K562 (cell line): ENCODE measurements around the gene OIT3. TPM values are rescaled to one million over a fixed set of nuclear protein-coding genes. Genes with fewer than 3 reads are reported as not detected.

Source experiments
- ATAC-seq: fragments of 200-7000 bp; cut with Tn5 transposase; 3 replicates; pipeline ENCODE4 v1.9.1; 2020; ENCODE audit warnings: moderate library complexity
- BruUV-seq: library from RNA; stranded (reverse); fragments of 400-500 nt; replicated peaks from 2 replicates; lab custom pipeline; 2021; lab: Mats Ljungman, UMichigan
- CTCF ChIA-PET: fragments of 300-600 bp; formaldehyde crosslinking; extraction: SDS; loops from one replicate; lab custom pipeline; 2021; ENCODE audit warnings: low intra/inter-chr PET ratio; lab: Yijun Ruan, JAX
- POLR2A ChIA-PET: fragments of 300-600, 350-650 bp; sonication (Branson Sonifier 250); formaldehyde crosslinking; extraction: SDS; loops from one replicate; lab custom pipeline; 2021; ENCODE audit warnings: antibody characterized with exemption, inconsistent platforms; lab: Yijun Ruan, JAX
- DNase-seq, 4 experiments: peaks; one replicate each; pipeline versions ENCODE4 v3.0.0 to v3.0.0-alpha.2; 2011 to 2018; ENCODE audit warnings: low spot score in 3 of 4, mixed read lengths in 3 of 4; ENCODE audit errors: extremely low read depth in 1 of 4
- FAIRE-seq: peaks from 2 replicates; lab custom pipeline; 2011; peaks lifted over from hg19 to GRCh38; lab: Jason Lieb, UNC
- H2AFZ ChIP-seq: 2 replicates; pipeline ENCODE4 v1.6.0; 2011; ENCODE audit warnings: low read depth, low read length, control low read depth, inconsistent platforms
- H3K27ac ChIP-seq: fragments of 200-600 bp; 3 replicates; pipeline ENCODE4 v1.8.0; 2011; ENCODE audit warnings: low read depth, mild to moderate bottlenecking, control low read depth, inconsistent platforms, low read length, moderate library complexity, mixed read lengths; ENCODE audit errors: extremely low read depth
- H3K27me3 ChIP-seq, 2 experiments: fragments of 300-600 bp in 1 of 2; 2 replicates in 1 of 2; 3 replicates in 1 of 2; pipeline versions ENCODE4 v1.6.0 to v1.8.0; 2011; ENCODE audit warnings: inconsistent platforms in 2 of 2, low read length in 2 of 2, mild to moderate bottlenecking in 1 of 2, mixed read lengths in 1 of 2, moderate library complexity in 1 of 2; ENCODE audit not compliant: control insufficient read depth in 2 of 2, insufficient read depth in 2 of 2
- H3K36me3 ChIP-seq: fragments of 300-600 bp; 3 replicates; pipeline ENCODE4 v1.8.0; 2011; ENCODE audit warnings: mild to moderate bottlenecking, low read length, inconsistent platforms; ENCODE audit not compliant: control insufficient read depth, insufficient read depth
- H3K4me1 ChIP-seq, 2 experiments: fragments of 200-600 bp in 1 of 2; replicated peaks in 1 of 2; 2 replicates in 1 of 2; 3 replicates in 1 of 2; pipeline versions ENCODE4 v1.5.1 to v1.8.0; 2011; ENCODE audit warnings: inconsistent platforms in 2 of 2, low read length in 2 of 2, mild to moderate bottlenecking in 1 of 2, mixed read lengths in 1 of 2, moderate library complexity in 1 of 2; ENCODE audit not compliant: control insufficient read depth in 2 of 2, insufficient read depth in 2 of 2
- H3K4me2 ChIP-seq: 2 replicates; pipeline ENCODE4 v1.6.1; 2011; ENCODE audit warnings: low read length, control low read depth, inconsistent platforms, mixed read lengths; ENCODE audit not compliant: insufficient read depth
- H3K4me3 ChIP-seq: fragments of 200-600 bp; sonication (generic), shearing (Covaris generic); 2 replicates; pipeline ENCODE4 v1.5.1; 2016; ENCODE audit warnings: control low read depth, inconsistent platforms
- H3K79me2 ChIP-seq: fragments of 200-600 bp; 3 replicates; pipeline ENCODE4 v1.8.0; 2011; ENCODE audit warnings: low read length, inconsistent platforms; ENCODE audit not compliant: control insufficient read depth, insufficient read depth
- H3K9ac ChIP-seq, 2 experiments: 2 replicates each; pipeline versions ENCODE4 v1.6.0 to v1.6.1; 2011; ENCODE audit warnings: low read depth in 2 of 2, low read length in 2 of 2, control low read depth in 1 of 2, inconsistent platforms in 1 of 2, mild to moderate bottlenecking in 1 of 2, mixed read lengths in 1 of 2; ENCODE audit not compliant: insufficient read depth in 1 of 2
- H3K9me1 ChIP-seq: one replicate; pipeline ENCODE4 v1.6.0; 2011; ENCODE audit warnings: inconsistent platforms, mild to moderate bottlenecking, low read length, moderate library complexity; ENCODE audit not compliant: control insufficient read depth, insufficient read depth
- H3K9me3 ChIP-seq: replicated peaks from 2 replicates; pipeline ENCODE4 v1.5.1; 2011; ENCODE audit warnings: low read depth, low read length, inconsistent platforms; ENCODE audit not compliant: control insufficient read depth, insufficient read depth
- H4K20me1 ChIP-seq: replicated peaks from 2 replicates; pipeline ENCODE4 v1.6.1; 2011; ENCODE audit warnings: low read length, inconsistent platforms, mixed read lengths; ENCODE audit not compliant: control insufficient read depth, insufficient read depth
- C11orf30 ChIP-seq: fragments of 450-650 bp; IDR thresholded peaks from 2 replicates; pipeline ENCODE4 v1.6.1; 2016; ENCODE audit warnings: low read depth, mild to moderate bottlenecking
- HMG20B ChIP-seq: fragments of 250-450 bp; sonication (Bioruptor Pico); IDR thresholded peaks from 2 replicates; pipeline ENCODE4 v1.5.0; 2021; ENCODE audit warnings: mild to moderate bottlenecking
- ILF3 ChIP-seq: fragments of 450-650 bp; IDR thresholded peaks from 2 replicates; pipeline ENCODE4 v1.6.1; 2018; ENCODE audit warnings: antibody characterized with exemption, mild to moderate bottlenecking, moderate library complexity, borderline replicate concordance
- MEF2A ChIP-seq: IDR thresholded peaks from 2 replicates; pipeline ENCODE4 v1.6.1; 2011; ENCODE audit warnings: low read depth, mild to moderate bottlenecking, low read length, moderate library complexity; ENCODE audit not compliant: control insufficient read depth
- NEUROD1 ChIP-seq: fragments of 150-350 bp; IDR thresholded peaks from 2 replicates; pipeline ENCODE4 v1.6.1; 2014; ENCODE audit warnings: borderline replicate concordance, low read length, low read depth; ENCODE audit not compliant: partially characterized antibody
- NR4A1 ChIP-seq, 2 experiments: fragments of 250-450 bp in 1 of 2; fragments of 450-650 bp in 1 of 2; sonication (Bioruptor Pico) in 1 of 2; IDR thresholded peaks; 2 replicates each; pipeline versions ENCODE4 v1.4.0 to v1.6.1; 2016 to 2020; ENCODE audit warnings: mild to moderate bottlenecking in 2 of 2, missing compliant biosample characterization in 1 of 2, missing genetic modification characterization in 1 of 2, moderate library complexity in 1 of 2
- PTTG1 ChIP-seq: fragments of 450-650 bp; IDR thresholded peaks from 2 replicates; pipeline ENCODE4 v1.6.1; 2016; ENCODE audit warnings: low read depth, mild to moderate bottlenecking, missing genetic modification characterization, missing compliant biosample characterization
- TAF15 ChIP-seq: fragments of 200-400 bp; formaldehyde crosslinking; IDR thresholded peaks from 2 replicates; pipeline ENCODE4 v1.6.1; 2017; ENCODE audit warnings: mild to moderate bottlenecking, low read depth, low read length, moderate library complexity
- TOE1 ChIP-seq, 2 experiments: fragments of 450-650 bp in 1 of 2; sonication (generic) in 1 of 2; formaldehyde crosslinking in 1 of 2; IDR thresholded peaks; 2 replicates each; pipeline versions ENCODE4 v1.7.1 to v1.8.0; 2016 to 2022; ENCODE audit warnings: borderline replicate concordance in 2 of 2, mild to moderate bottlenecking in 2 of 2, antibody characterized with exemption in 1 of 2, inconsistent platforms in 1 of 2, low read depth in 1 of 2, missing genetic modification reagents in 1 of 2, moderate library complexity in 1 of 2
- ZNF668 ChIP-seq: fragments of 250-450 bp; sonication (Bioruptor Pico); IDR thresholded peaks from 2 replicates; pipeline ENCODE4 v1.8.0; 2022; ENCODE audit warnings: mild to moderate bottlenecking, inconsistent platforms
- WGBS: fragments of 100-300 bp; shearing (Covaris generic); methylation state at CpG from one replicate; pipeline ENCODE4 v1.1.6; 2016; ENCODE audit warnings: low coverage, mixed read lengths; ENCODE audit not compliant: insufficient coverage; ENCODE audit errors: missing lambda C conversion rate; 5-methylcytosine and 5-hydroxymethylcytosine counted together
- in situ Hi-C: fragments of 300-500 bp; cut with MboI; formaldehyde crosslinking; loops from 4 replicates; pipeline ENCODE4 v1.15.0; 2018; ENCODE audit warnings: inconsistent platforms, mixed read lengths
- intact Hi-C: fragments of 100-400 bp; cut with micrococcal nuclease; formaldehyde crosslinking; loops from 2 replicates; pipeline ENCODE4 v1.14.2; 2022
- polyA plus RNA-seq, 8 experiments: library from polyadenylated mRNA; depleted of rRNA in 4 of 8; stranded (reverse) in 5 of 8; unstranded in 3 of 8; fragments of >200 nt; fragmentation: Nextera tagmentation in 2 of 8; fragmentation: Illumina TruSeq in 1 of 8; extraction: Ambion mirVana in 2 of 8; extraction: Trizol in 1 of 8; gene quantifications; 2 replicates each; pipeline versions ENCODE4 v1.2.1 to v1.2.3, GENCODE V29; 2011 to 2014; ENCODE audit warnings: inconsistent platforms in 1 of 8, missing spikeins in 1 of 8
- total RNA-seq, 7 experiments: library from RNA; depleted of rRNA in 6 of 7; stranded (reverse); fragments of >200 nt in 6 of 7; fragmentation: Illumina TruSeq in 2 of 7; extraction: Trizol in 2 of 7; gene quantifications; 2 replicates each; pipeline versions ENCODE4 v1.2.1 to v1.2.3, GENCODE V29; 2011 to 2021; ENCODE audit warnings: low replicate concordance in 1 of 7
- TF ChIP-seq, protein P1 (sequence below): sonication (generic); formaldehyde crosslinking; IDR thresholded peaks from 2 replicates; pipeline ENCODE4 v1.9.0; 2022; ENCODE audit warnings: mild to moderate bottlenecking, missing genetic modification reagents
- TF ChIP-seq, protein P2 (sequence below): fragments of 250-450 bp; sonication (Bioruptor Pico); IDR thresholded peaks from 2 replicates; pipeline ENCODE4 v1.9.0; 2021; ENCODE audit warnings: mild to moderate bottlenecking, inconsistent platforms

Gene OIT3
- total and polyA plus RNA-seq, 9 of the 15 experiments (the other 6 are each of a cell fraction or from before 2014, with no cell fraction given) = not detected

DNA sequence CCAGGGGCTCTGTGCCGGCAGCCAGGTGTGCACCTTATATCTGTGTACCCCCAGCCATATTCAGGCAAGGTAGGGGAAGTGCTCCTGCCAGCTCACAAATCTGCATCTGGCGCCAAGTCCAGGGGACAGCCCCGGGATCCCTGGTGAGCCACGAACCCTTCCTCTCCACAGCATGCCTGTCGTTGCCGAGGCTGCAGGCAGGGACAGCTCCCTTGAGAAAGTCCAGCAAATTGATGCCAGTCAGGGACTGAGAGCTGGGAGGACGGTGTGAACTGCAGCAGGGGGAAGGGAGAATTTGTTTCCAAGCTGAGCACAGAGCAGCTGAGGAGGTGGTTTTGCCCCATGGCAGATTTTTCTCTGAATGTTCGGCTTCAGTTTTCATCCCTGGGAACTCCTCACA, 60.1 kb downstream of the OIT3 start:
- H3K4me2 ChIP-seq = no peak overlapping the region; the same call in 1 of the 2 replicates

DNA sequence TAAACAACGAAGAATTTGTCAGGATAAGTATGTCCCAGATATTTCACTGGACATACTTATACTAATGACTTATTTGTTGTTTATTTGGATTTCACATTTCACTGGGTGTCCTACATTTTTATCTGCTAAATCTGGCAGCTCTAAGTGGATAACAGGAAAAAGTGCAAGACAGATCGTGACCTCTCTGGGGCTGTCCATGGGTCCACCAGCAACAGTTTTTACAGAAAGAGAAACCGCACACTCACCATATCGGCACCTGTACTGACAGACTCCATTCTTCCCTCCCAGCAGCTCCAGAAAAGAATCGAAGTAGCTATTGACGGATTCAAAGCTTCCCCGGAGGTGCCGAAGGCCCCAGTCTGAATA, 60.7 kb downstream of the OIT3 start:
- Histone ChIP-seq H3K4me3 (no peak overlapping the region), H3K4me1 (peaks cover 0 to 15% of the 10 kb centered on the region in 2 experiments; a peak in 4 of 5 replicates), H3K9ac (peak overlapping the region in 1 of 2 experiments; percentile 56; a peak in 1 of 4 replicates), H3K79me2 (no peaks in the 10 kb centered on the region), H3K27ac (no peak overlapping the region), H3K27me3 (peaks cover 0 to 5% of the 10 kb centered on the region in 2 experiments; a peak in 2 of 5 replicates), H3K36me3 (no peaks in the 10 kb centered on the region), H3K9me1 (no peaks in the 10 kb centered on the region), H3K4me2 (peak overlapping the region; percentile 23; the same call in 1 of the 2 replicates), H3K9me3 (no peaks in the 10 kb centered on the region), H2AFZ (peak overlapping the region; percentile 16), H4K20me1 (no peaks in the 10 kb centered on the region)
- in situ Hi-C loops = no loop called here
- no peak for DNase-seq
- FAIRE-seq = no peak
- POLR2A ChIA-PET = interaction anchor here (0.7 to 1.5 kb wide), 8 partner anchors 10 to 293 kb away, joined by 3 to 6 read pairs (median 4); partner anchors contain the start of gene DNAJC9
- CTCF ChIA-PET = no interaction called here
- 16% methylated on average over 8 of the region's 8 CpGs for WGBS
- no TSS peak for BruUV-seq
- ATAC-seq = peak; percentile 44; the same call in 2 of the 3 replicates
- intact Hi-C loops = no loop called here
- no peak for TF ChIP-seq PTTG1 (tag)
- TF ChIP-seq, protein P1, sequence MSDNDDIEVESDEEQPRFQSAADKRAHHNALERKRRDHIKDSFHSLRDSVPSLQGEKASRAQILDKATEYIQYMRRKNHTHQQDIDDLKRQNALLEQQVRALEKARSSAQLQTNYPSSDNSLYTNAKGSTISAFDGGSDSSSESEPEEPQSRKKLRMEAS (CRISPR knock-in tag) = no peak
- TF ChIP-seq ZNF668 = no peak
- no peak for TF ChIP-seq HMG20B (CRISPR knock-in tag)
- TF ChIP-seq MEF2A = no peak
- TF ChIP-seq, protein P2, sequence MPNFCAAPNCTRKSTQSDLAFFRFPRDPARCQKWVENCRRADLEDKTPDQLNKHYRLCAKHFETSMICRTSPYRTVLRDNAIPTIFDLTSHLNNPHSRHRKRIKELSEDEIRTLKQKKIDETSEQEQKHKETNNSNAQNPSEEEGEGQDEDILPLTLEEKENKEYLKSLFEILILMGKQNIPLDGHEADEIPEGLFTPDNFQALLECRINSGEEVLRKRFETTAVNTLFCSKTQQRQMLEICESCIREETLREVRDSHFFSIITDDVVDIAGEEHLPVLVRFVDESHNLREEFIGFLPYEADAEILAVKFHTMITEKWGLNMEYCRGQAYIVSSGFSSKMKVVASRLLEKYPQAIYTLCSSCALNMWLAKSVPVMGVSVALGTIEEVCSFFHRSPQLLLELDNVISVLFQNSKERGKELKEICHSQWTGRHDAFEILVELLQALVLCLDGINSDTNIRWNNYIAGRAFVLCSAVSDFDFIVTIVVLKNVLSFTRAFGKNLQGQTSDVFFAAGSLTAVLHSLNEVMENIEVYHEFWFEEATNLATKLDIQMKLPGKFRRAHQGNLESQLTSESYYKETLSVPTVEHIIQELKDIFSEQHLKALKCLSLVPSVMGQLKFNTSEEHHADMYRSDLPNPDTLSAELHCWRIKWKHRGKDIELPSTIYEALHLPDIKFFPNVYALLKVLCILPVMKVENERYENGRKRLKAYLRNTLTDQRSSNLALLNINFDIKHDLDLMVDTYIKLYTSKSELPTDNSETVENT (CRISPR knock-in tag) = no peak
- no peak for TF ChIP-seq ILF3
- TF ChIP-seq NEUROD1 = no peak
- no peak for TF ChIP-seq TOE1 (IDR thresholded peaks at IDR 0.05; ENCODE audit: borderline replicate concordance)
- TF ChIP-seq TOE1 (CRISPR knock-in tag; IDR thresholded peaks at IDR 0.05; ENCODE audit: borderline replicate concordance, low read depth) = no peak

More for the DNA sequence above, 60.1 kb downstream of the OIT3 start:
- intact Hi-C loops = no loop called here
- DNase-seq = no peak
- H3K27ac ChIP-seq = no peak overlapping the region
- CTCF ChIA-PET = no interaction called here
- no peaks in the 10 kb centered on the region for H4K20me1 ChIP-seq
- no peak overlapping the region for H3K4me3 ChIP-seq
- peak; percentile 31 for ATAC-seq
- no peaks in the 10 kb centered on the region for H3K79me2 ChIP-seq
- in situ Hi-C loops = no loop called here
- no peaks in the 10 kb centered on the region for H3K36me3 ChIP-seq
- peaks cover 0 to 5% of the 10 kb centered on the region in 2 experiments; a peak in 2 of 5 replicates for H3K27me3 ChIP-seq
- POLR2A ChIA-PET = interaction anchor here (0.8 to 1.5 kb wide), 4 partner anchors 21 to 293 kb away, joined by 3 to 6 read pairs (median 4); partner anchors contain the start of gene DNAJC9
- H3K9me3 ChIP-seq = no peaks in the 10 kb centered on the region
- H2AFZ ChIP-seq = peak overlapping the region; percentile 16
- no peak for FAIRE-seq
- 23% methylated on average over 8 of the region's 8 CpGs for WGBS
- H3K4me1 ChIP-seq = peaks cover 0 to 15% of the 10 kb centered on the region in 2 experiments; a peak in 4 of 5 replicates
- no peaks in the 10 kb centered on the region for H3K9me1 ChIP-seq
- peak overlapping the region in 1 of 2 experiments; percentile 6; a peak in 1 of 4 replicates for H3K9ac ChIP-seq
- no peak for TF ChIP-seq TAF15
- TF ChIP-seq NR4A1 (CRISPR knock-in tag; IDR thresholded peaks at IDR 0.05) = no peak
- no peak for TF ChIP-seq NR4A1 (tag; IDR thresholded peaks at IDR 0.05)
- no peak for TF ChIP-seq C11orf30
- BruUV-seq = no TSS peak
